Activated CD4-positive, alpha-beta T cell treated with anti-CD3 and anti-CD28 coated beads, Interleukin-2, amount 50 U/mL, for 48 hours (primary cell): ENCODE measurements around the gene KIAA1671.

Experiments
- DNase-seq, 2 experiments: peaks; one replicate each; pipeline ENCODE4 v3.0.0-alpha.2; 2020

Gene KIAA1671

GRCh38 chr22:25096638-25097405 lies 144.3 kb downstream of the KIAA1671 start:
- no peak for DNase-seq

- DNase-seq: no peak
These were observed 146.0 kb downstream of the KIAA1671 start for GRCh38 chr22:25098445-25099081.

GRCh38 chr22:25099202-25099601 lies 146.7 kb downstream of the KIAA1671 start:
- DNase-seq: no peak

DNA sequence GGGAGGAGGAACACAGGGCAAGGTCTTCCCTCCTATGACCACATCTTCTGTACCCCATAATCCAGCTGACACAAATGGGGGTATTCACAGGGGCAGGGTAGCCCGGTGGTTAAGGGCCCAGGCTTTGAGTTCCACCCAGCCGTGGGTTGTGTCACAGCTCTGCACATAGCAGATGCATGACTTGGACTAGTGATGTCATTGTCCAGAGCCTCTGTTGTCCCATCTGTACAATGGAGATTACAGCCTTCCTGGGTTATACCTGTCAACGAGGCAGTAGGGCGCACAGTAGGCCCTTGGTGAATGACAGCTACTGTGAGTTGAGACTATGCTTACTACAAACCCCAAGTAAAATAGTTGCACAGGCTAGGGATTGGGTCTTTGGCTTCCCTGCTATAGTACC lies 147.9 kb downstream of the KIAA1671 start:
- DNase-seq: no peak

GRCh38 chr22:25100948-25101347 lies 148.4 kb downstream of the KIAA1671 start:
- DNase-seq: no peak

GRCh38 chr22:25101501-25101900 lies 149.0 kb downstream of the KIAA1671 start:
- DNase-seq: no peak

DNA sequence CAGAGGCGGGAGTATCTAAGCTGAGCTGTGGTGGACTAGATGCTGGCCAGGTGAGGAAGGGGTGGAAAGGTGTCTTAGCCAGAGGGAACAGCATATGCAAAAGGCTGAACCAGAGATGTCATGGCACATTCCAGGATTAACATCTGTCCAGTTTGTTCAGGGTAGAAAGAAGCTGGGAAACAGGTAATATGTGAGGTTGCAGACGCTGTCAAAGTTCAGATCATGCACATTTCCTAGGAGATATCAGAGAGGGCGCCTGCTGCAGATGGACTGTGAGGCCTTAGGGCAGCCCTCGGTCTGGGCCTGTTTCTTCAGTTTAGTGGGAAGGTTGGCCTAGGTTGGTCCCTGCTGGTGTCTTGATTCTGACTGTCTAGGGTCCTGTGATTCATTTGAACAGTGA lies 149.5 kb downstream of the KIAA1671 start:
- DNase-seq: no peak

DNA sequence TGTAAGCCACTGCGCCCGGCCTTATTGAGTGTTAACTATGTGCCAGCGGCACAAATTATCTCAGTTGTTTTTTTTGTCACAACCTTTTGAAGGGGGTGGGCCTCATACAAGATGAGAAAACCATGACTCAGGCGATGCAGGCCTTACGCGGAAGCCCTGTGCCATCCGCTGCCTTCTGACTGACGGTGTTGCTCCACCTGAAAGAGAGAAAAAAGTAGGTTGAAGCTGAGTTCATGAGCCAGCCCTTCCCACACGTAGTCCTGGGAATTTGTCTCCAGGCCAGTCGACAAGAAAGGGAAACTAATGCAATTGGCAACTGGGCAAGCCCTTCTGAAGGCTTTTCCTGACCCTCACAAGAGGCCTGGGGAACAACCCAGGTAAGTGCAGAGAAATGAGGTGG lies 150.2 kb downstream of the KIAA1671 start:
- DNase-seq: no peak

GRCh38 chr22:25104367-25104766 lies 151.9 kb downstream of the KIAA1671 start:
- DNase-seq: no peak

GRCh38 chr22:25105817-25106650 lies 153.5 kb downstream of the KIAA1671 start:
- no peak for DNase-seq

- no peak for DNase-seq
These were observed 157.5 kb downstream of the KIAA1671 start for GRCh38 chr22:25109878-25110595.

DNA sequence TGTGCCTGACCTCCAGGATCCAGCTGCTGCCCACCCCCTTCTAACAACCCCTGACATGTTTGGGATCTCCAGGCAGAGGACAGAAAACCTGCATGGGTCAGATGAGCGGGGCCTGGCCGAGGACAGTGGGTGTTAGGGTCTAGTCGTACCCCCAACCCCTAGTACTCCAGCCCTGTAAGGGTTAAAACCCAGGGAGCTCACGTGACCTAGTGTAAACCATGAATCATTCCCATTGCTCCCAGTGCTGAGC lies 158.0 kb downstream of the KIAA1671 start:
- no peak for DNase-seq

DNA sequence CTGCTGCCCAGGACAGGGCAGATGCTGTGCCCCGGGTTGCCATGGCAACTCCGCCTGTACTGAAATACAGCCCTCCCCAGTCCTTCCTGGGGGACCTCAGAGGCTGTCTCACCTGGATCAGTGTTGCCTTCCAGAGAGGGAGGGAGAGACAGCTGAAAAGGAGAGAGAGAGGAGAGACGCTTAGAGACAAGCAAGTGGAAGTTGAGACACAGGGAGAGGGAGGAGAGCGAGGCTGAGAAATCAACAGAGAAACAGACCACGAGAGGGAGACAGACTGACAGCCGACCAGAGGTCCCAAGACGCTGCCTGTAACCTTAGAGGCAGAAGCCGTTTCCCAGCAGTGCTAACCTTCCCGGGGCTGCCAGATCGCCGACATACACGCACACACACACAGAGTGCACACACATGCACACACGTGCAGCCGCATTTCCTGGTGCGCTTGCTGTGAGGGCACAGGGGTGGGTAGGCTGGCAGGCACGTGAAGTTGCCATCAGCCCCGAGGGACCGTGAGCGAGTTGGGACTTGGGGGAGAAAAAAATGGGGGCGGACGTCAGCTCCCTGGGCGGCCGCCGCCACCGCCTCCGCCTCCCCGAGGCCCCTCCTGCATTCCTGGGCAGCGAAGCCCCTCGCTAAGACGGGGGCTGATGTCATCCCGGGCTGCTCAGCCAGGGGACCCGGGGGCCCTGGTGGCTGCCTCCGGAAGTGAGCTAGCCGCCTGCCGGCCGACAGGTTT lies 158.5 kb downstream of the KIAA1671 start:
- peak; percentile 50 for DNase-seq

DNA sequence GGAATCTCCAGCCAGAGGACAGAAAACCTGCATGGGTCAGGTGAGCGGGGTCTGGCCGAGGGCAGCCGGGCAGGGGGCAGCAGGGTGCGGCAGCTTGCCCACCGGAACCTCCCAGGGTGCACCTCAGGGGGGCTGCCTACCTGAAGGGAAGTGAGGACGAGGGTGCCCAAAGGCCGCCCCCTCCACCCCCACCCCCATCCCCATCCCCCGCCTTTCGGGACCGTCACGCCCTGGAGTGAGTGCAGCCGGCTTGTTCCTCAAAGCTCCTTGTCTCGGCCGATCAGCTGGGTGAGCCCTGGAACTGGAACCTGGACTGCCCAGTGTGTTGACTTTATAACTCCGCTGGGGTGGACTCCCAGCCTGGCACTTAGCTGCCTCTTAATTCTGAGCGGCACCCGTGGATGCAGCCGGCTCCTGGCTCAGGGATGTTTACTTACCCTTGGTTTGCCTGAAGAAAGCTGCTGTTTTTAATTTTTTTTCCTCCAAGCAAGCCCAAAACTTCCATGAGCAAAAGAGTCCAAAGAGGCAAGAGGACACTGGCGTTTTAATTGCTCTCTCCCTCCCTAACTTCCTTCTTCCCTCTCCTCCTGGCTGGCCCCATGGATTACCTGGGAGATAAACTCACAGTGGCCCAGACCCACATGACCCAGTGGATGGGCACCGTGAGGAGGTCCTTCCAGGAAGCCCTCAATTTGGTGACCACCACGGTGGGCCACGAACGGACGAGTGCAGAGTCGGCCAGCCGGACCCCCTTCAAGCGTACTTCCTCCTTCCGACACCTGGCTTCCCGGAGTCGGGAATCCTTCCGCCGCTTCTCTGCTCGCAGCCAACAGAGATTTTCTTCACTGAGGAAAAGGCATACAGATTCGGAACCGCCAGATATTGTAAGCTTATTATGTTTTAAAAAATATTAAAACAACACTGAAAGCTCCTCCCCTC lies 159.3 kb downstream of the KIAA1671 start:
- DNase-seq: no peak

GRCh38 chr22:25112538-25113253 lies 160.2 kb downstream of the KIAA1671 start:
- no peak for DNase-seq

DNA sequence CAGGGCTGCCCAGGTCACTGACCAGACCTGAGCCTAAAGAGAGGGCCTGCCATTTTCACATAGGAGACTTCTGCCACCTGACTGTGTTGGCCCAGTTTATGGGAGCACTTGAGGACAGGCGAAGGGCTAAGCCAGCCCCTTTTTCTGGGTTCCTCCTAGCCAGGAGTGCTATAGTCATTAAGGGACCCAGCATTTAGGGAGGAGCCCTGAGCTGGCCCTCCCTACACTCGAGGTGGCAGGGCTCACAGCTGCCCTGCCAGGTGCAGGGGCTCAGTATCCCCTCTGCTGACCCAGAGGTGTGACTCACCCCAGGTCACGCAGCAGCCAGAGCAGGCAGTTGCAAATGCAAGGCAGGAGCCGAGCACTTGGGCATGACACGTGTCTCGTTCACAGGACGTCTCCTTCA lies 160.8 kb downstream of the KIAA1671 start:
- no peak for DNase-seq

- DNase-seq: no peak
These were observed 162.2 kb downstream of the KIAA1671 start for GRCh38 chr22:25114369-25115362.

DNA sequence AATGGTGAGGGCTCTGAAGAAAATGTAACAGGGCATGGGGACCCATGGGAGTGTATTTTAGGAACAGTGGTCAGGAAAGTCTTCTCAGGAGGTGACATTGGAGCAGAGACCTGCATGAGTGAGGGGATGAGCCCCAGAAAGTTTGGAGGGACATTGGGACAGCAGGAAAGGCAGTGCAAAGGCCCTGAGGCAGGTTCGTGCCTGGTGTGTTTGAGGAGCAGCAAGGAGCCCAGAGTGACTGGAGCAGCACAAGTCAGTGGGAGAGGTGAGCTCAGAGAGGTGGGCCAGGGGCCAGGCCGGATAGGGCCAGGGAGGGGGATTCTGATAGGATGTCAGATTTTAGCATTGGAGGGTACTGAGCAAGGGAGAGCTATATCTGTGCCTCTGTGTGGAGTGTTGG lies 167.1 kb downstream of the KIAA1671 start:
- no peak for DNase-seq

GRCh38 chr22:25120093-25120561 lies 167.6 kb downstream of the KIAA1671 start:
- DNase-seq: no peak
